ENCODE data around the gene PLPP3.

GRCh38 chr1:56548571-56548970 is 30.8 kb downstream of the PLPP3 start:
- TF ChIP-seq, protein P1, sequence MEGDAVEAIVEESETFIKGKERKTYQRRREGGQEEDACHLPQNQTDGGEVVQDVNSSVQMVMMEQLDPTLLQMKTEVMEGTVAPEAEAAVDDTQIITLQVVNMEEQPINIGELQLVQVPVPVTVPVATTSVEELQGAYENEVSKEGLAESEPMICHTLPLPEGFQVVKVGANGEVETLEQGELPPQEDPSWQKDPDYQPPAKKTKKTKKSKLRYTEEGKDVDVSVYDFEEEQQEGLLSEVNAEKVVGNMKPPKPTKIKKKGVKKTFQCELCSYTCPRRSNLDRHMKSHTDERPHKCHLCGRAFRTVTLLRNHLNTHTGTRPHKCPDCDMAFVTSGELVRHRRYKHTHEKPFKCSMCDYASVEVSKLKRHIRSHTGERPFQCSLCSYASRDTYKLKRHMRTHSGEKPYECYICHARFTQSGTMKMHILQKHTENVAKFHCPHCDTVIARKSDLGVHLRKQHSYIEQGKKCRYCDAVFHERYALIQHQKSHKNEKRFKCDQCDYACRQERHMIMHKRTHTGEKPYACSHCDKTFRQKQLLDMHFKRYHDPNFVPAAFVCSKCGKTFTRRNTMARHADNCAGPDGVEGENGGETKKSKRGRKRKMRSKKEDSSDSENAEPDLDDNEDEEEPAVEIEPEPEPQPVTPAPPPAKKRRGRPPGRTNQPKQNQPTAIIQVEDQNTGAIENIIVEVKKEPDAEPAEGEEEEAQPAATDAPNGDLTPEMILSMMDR (IDR thresholded peaks at IDR 0.05) = no peak
- no peak for TF ChIP-seq POLR2A (IDR thresholded peaks at IDR 0.05)

Measured in right lobe of liver (tissue), 4 donors.